Lower lobe of right lung (tissue), 2 donors: ENCODE measurements around the gene CTNND2. TPM values are rescaled to one million over a fixed set of nuclear protein-coding genes. Genes with fewer than 3 reads are reported as not detected.

Experiments
- ATAC-seq, 2 donors: fragments of 200-7000 bp; cut with Tn5 transposase; one replicate each; pipeline ENCODE4 v1.9.1; 2020 to 2022; ENCODE audit warnings: mild to moderate bottlenecking in 2 of 2, moderate library complexity in 2 of 2
- DNase-seq: peaks from one replicate; pipeline ENCODE4 v3.0.0-alpha.2; 2020
- H3K27ac ChIP-seq: fragments of 200-600 bp; one replicate; pipeline ENCODE4 v1.8.0; 2022
- H3K27me3 ChIP-seq: fragments of 200-600 bp; one replicate; pipeline ENCODE4 v1.8.0; 2022; ENCODE audit warnings: low read depth
- H3K36me3 ChIP-seq: fragments of 200-600 bp; one replicate; pipeline ENCODE4 v1.8.0; 2022; ENCODE audit warnings: mild to moderate bottlenecking
- H3K4me1 ChIP-seq: fragments of 200-600 bp; one replicate; pipeline ENCODE4 v1.8.0; 2022
- H3K4me3 ChIP-seq: fragments of 200-600 bp; one replicate; pipeline ENCODE4 v1.8.0; 2022; ENCODE audit warnings: mild to moderate bottlenecking
- H3K9me3 ChIP-seq: fragments of 200-600 bp; one replicate; pipeline ENCODE4 v1.8.0; 2022
- CTCF ChIP-seq: fragments of 200-600 bp; IDR thresholded peaks from one replicate; pipeline ENCODE4 v1.8.0; 2022; ENCODE audit warnings: antibody characterized with exemption, mild to moderate bottlenecking
- intact Hi-C: fragments of 100-400 bp; cut with DNase I; formaldehyde crosslinking; loops from one replicate; pipeline ENCODE4 v1.11.0; 2022
- total RNA-seq: library from RNA; stranded (reverse); fragmentation: NEBNext Ultra II Directional; extraction: Animal tissue kit (Norgen Biotek cat#: 25700); gene quantifications from one replicate; pipeline ENCODE4 v1.2.1, GENCODE V29; 2021
- donor health status: DM: no; HTN: yes; CAD: no; lungs with severe emphysema.

Gene CTNND2
- total RNA-seq, 1 donor from 2014 or later = 6.0 TPM

DNA sequence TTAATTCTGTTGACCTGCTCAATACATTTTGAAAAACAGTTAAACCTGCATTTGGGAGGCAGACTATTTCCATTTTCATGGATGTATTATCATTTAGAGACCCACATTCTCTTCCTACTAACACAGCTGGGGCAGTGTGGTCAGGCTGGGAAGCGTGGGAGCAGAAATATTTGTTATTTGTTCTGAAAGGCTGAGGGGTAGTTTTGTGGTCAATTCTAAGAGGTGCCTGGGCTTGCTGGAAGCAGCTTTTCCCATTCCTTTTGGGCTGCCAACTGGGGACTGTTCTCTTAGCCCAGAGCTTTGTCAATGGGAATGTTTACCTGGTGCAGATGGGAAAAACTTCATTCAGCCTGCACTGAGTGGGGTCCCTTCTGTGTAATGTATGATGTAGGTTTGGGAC is 971.8 kb downstream of the CTNND2 start:
- TF ChIP-seq CTCF = no peak
- Histone ChIP-seq H3K27ac (no peak overlapping the region), H3K4me3 (no peak overlapping the region), H3K36me3 (no peaks in the 10 kb centered on the region), H3K27me3 (no peaks in the 10 kb centered on the region), H3K9me3 (no peaks in the 10 kb centered on the region), H3K4me1 (no peaks in the 10 kb centered on the region)
- DNase-seq = no peak
- intact Hi-C loops = no loop called here
- no peak for ATAC-seq

DNA sequence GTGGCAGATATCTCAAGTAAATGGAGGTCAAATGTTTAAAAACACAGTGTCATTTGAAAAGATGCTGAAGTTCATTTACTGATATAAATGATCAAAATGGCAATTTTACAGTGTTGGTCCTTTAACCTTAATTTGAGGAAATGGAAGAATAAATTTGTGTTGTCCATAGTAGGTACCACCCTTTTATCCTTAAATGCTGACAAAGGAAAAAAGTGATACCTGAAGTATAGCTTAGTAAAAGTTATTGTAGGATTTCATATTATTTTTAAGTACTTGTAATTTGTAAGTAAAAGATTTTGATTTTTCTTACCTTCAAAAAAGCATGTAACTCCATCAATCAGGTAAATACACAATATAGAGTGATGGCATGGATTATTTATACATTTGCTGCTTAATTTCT is 976.6 kb downstream of the CTNND2 start:
- H3K4me3 ChIP-seq = no peak overlapping the region
- DNase-seq = no peak
- no peaks in the 10 kb centered on the region for H3K36me3 ChIP-seq
- intact Hi-C loops = no loop called here
- H3K4me1 ChIP-seq = no peaks in the 10 kb centered on the region
- no peak overlapping the region for H3K27ac ChIP-seq
- H3K9me3 ChIP-seq = no peaks in the 10 kb centered on the region
- H3K27me3 ChIP-seq = no peaks in the 10 kb centered on the region
- ATAC-seq = no peak
- TF ChIP-seq CTCF = no peak

- Histone ChIP-seq H3K27me3 (no peaks in the 10 kb centered on the region), H3K36me3 (no peaks in the 10 kb centered on the region), H3K27ac (no peak overlapping the region), H3K4me1 (no peaks in the 10 kb centered on the region), H3K4me3 (no peak overlapping the region), H3K9me3 (no peaks in the 10 kb centered on the region)
- TF ChIP-seq CTCF = no peak
- intact Hi-C loops = no loop called here
- no peak for DNase-seq
- no peak for ATAC-seq
Observed at GRCh38 chr5:10923310-10923709, 980.9 kb downstream of the CTNND2 start.
